Erythroblast (primary cell): Measurements from ENCODE around the gene ZNF768.

Experiments
- GATA1 ChIP-seq: IDR thresholded peaks from 2 replicates; pipeline ENCODE4 v1.6.1; 2011; ENCODE audit warnings: low read depth, mild to moderate bottlenecking, control low read depth, low read length, moderate library complexity
- POLR2A ChIP-seq: IDR thresholded peaks from 2 replicates; pipeline ENCODE4 v1.6.1; 2011; ENCODE audit warnings: mild to moderate bottlenecking, low read length

DNA sequence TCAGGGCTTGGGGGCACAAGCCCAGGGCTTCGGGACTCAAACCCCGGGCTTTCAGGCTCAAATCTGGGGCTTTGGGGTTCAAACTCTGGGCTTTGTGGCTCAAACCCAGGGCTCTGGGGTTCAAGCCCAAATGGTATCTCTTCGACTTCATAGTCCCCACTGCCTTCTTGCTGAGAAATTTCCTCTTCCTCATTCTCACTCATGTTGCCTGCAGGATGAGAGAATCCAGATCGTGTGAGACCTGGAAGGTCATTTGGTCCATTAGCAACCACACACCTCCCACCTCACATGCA is 576 bp downstream of the ZNF768 start:
- TF ChIP-seq POLR2A = no peak
- no peak for TF ChIP-seq GATA1
